NOMO-1 treated with dmso at 0.1 percent for 144 hours (cell line): ENCODE measurements around the gene C4orf51.

ENCODE experiments used
- DNase-seq: peaks from one replicate; lab custom pipeline; 2025; ENCODE audit not compliant: unreplicated experiment; lab: John Stamatoyannopoulos, UW

Gene C4orf51

GRCh38 chr4:145755802-145756201 is 75.9 kb downstream of the C4orf51 start:
- no peak for DNase-seq

DNA sequence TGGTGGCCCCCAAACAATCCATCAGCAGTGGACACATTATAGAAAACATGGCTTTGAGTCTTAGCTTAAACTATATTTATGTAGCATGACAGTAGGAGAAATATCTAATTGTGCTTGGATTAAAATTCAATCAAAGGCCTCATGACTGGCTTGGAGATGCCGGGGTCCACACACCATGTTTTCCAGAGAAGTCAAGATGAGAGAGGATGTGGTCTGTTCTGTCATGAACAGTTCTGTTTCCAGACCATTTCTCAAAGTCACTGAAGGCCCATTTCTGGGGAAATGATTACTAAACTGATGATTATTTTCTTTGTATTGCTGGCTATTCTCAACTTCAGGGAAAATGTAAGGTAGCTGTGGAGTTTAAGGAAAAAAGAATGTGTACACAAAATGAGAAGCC is 76.3 kb downstream of the C4orf51 start:
- no peak for DNase-seq

DNA sequence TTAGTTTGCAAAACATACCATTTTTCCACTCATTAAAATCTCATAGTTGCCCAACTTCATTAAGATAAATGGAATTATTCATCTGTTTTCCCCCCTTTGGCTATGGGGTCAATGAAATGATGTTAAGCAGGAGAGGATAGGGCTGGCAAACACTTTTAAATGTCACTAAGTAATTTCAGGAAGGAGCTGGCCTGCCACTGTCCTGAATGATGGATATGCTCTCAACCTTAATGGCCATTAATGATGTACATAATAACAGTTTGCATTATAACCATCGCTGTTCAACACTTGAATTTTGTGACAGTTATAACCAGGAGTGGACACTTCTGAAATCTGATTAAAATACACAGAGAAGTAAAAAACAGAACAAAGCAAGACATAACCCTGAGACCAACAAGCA is 77.2 kb downstream of the C4orf51 start:
- no peak for DNase-seq

GRCh38 chr4:145760176-145760575 is 80.2 kb downstream of the C4orf51 start:
- no peak for DNase-seq

- DNase-seq, result no peak
Measured at GRCh38 chr4:145760961-145761929, 81.3 kb downstream of the C4orf51 start.

- DNase-seq, result no peak
Measured at GRCh38 chr4:145762719-145763118, 82.8 kb downstream of the C4orf51 start.

- no peak for DNase-seq
Measured at GRCh38 chr4:145763399-145763798, 83.5 kb downstream of the C4orf51 start.

- no peak for DNase-seq
Measured at GRCh38 chr4:145766273-145766672, 86.3 kb downstream of the C4orf51 start.

DNA sequence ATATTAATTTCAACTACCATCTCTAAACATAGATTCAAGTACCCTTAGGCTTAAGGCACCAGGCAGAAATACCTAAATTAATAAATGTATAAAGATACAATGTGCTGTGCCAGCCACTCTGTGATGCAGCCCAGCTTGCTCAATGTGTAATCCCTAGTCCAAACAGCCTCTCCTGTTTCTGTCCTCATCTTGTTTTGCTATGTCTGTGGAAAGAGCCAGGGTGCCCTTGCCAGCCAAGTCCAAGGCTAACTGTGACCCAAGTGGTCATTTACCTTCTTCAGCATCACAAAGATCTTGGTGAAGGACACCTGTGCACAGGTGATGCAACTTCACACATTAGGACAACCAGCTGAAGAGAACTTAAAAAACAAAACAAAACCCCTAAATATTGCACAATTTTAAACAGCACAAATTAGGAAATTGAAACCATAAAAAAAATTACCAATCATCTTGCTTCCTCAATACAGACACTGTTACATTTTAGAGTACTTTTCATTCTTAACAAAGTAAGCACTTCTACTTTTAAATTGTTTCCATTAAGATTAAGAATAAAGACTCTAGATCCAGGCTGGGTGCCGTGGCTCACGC is 89.6 kb downstream of the C4orf51 start:
- DNase-seq, result peak; percentile 24

DNA sequence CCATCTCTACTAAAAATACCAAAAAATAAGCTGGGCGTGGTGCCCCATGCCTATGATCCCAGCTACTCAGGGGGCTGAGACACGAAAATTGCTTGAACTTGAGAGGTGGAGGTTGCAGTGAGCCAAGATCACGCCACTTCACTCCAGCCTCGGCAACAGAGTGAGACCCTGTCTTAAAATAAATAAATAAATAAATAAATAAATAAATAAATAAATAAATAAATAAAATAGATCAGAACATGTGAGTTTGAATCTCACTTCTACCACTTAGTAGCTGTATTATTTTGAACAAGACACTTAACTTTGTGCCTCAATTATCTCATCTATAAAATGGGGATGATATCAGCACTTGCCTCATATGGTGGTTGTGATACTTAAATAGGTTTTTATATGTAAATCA is 90.2 kb downstream of the C4orf51 start:
- no peak for DNase-seq

DNA sequence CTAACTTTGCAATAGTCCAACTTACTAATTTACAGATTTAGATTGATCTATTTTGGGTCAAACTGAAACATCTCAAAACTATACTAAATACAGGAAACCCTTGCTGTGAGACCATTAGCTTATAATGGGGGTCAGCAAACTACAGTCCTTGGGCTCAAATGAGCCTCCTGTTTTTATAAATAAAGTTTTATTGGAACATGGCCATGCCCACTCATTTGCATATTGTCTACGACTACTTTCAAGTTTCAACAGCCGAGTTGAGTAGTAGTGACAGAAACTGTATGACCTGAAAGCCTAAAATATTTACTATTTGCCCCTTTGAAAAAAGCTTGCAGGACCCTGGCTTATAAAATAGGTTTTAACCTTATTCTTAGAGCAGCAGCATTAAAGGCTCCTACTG is 92.4 kb downstream of the C4orf51 start:
- no peak for DNase-seq

DNA sequence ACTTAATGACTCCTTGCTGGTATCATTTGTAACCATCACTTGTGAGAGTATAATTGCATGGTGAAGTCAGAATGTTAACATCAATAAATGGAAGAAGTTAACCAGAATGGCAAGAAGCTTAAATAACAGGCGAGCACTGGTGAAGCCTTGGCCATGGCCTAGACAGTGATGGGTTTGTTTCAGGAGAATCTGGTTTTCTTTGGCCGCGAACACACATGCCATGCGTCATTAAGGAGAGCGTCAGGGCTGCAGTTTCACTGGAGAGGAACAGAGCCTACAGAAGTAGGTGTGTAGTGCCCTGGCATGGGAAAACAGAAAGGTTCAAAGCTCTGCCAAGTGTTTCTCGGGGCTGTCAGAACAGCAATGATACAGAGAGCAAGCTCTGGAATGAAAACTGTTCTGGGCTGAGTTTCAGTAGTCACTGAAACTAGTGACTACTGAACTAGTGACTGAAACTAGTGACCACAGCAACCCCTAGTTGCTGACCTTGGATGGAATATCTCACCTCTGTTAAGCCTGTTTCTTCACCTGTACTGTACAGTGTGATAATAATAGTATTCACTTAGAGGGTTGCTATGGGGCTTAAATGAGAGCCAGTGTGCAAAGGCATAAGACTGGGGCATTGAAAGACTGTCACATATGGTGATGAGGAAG is 93.8 kb downstream of the C4orf51 start:
- no peak for DNase-seq

- no peak for DNase-seq
Measured at GRCh38 chr4:145774473-145774872, 94.5 kb downstream of the C4orf51 start.

DNA sequence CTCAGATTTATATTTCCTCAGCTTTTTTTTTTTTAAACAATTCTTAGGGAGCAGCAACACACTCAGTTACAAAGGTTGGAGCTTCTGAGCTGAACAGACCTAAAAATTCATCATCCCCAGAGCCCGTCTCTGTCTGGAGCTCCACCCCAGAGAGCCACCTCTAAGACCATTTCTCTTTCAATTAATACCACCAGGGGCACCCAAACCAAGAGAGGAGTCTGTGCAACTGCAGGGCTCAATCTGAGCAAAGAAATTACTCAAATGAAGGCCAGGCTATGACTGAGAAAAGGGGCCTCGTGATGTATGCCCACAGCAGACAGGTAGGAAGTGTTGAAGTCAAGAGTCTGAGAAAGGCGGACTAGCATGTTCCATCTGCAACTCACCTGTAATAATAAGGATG is 95.5 kb downstream of the C4orf51 start:
- DNase-seq, result no peak

DNA sequence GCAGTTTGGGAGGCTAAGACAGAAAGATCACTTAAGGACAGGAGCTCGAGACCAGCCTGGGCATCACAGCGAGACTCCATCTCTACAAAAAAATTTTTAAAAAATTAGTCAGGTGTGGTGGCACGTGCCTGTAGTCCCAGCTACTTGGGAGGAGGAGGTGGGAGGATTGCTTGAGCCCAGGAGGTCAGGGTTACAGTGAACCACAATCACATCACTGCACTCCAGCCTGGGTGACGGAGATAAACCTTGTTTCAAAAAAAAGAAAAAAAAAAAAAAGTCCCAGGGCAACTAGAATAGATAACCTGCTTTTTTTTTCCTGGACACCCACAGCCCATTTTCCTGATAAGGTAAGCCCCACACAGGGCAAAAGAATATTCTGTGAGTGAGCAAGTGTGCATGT is 96.3 kb downstream of the C4orf51 start:
- DNase-seq, result no peak

- no peak for DNase-seq
Measured at GRCh38 chr4:145779319-145779801, 99.4 kb downstream of the C4orf51 start.

DNA sequence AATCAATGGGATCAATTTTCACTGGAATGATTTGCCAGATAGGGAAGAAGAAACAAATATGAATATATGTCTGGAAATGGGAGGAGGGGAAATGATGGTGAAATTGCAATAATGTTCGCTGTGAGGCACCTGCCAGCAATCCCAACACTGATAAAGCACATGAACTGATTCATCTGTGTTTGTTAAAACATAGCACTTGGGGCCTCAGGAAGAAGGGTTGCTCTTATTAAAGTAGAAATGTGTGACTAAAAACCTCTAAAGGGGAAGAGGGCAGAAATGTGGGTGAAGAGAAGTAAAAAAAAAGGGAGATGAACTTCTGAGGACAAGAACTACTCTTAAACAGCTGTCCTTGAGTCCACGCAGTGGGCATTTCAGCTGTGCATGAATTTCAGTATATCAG is 101.4 kb downstream of the C4orf51 start:
- peak; percentile 23 for DNase-seq
